Measurements from ENCODE around the gene STIP1.

The STIP1 gene

DNA sequence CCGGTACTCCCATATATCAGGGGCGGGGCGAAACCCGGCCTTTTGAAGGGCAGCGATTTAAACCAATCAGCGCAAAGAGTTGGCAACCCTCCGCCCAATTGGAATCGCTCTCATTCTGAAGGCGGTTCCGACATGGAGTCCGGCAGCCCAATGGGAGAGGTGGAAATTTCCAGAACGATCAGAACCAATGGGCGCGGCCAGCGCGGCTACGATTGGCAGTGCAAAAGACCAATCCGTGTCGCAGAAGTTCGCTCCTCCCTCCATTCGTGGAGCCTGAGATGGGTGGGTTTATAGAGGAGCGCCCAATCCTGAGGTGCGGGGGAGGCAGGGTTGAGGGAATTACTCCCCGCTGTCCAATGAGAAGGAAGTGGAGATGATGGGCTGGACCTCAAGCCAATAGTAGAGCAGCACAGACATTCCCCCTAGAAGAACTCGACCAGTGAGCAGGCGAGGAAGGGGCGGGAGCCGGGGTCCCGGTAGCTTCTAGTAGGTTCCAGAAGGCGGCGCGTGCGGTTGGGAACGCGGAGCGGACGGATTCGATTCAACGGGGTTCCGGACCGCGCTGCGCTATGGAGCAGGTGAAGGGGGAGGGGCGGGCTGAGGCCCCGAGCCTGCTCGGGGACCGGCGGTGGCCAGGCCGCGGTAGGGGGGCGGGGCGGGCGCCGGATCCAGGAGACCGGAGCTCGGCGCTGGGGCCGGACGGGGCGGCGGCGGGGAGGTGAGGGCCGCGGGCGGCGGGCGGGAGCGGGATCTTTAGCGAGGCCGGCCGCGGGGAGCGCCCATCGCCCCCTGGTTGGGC lies at the start of gene STIP1:
TSS of gene STIP1 (plus strand) at position 479 of the 799 bp plus-strand sequence. CDS start at position 570, 91 bp downstream.
- DNase-seq = peak; percentile 99

DNA sequence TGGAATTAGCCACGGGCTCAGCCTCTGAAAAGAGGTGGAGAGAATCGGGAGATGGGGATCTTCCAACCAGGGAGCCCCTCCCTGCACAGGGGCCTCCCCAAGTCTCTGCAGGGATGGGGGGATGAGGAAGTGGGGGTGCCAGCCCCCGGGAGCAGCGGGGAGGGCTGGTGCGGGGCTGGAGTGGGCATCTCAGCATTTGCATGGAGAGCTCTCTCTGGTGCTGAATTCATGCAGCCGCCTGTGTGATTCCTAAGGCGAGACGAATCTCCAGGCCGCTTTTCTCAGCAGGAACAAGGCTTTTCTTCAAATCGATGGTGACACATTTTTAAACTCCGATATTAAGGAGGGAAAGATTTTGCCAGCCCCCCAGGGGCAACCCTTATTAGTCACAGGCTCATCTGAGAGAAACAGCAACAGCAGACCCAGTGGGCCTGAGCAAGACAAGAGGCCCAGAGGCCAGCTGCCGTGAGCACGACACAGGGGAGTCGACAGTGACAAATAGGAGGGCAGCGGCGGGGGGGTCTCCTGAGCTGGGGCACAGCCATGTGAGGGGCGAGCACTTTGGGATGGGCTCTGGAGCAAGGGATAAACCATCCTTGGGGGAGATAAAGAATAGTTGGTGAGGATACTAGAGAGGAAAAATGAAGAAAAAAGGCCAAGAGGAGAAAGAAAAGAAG lies 49.1 kb upstream of the STIP1 start:
- DNase-seq = no peak

- no peak for DNase-seq
Measured at GRCh38 chr11:64138398-64138797, 47.6 kb upstream of the STIP1 start.

GRCh38 chr11:64139049-64139448 lies 46.9 kb upstream of the STIP1 start:
- DNase-seq = no peak

DNA sequence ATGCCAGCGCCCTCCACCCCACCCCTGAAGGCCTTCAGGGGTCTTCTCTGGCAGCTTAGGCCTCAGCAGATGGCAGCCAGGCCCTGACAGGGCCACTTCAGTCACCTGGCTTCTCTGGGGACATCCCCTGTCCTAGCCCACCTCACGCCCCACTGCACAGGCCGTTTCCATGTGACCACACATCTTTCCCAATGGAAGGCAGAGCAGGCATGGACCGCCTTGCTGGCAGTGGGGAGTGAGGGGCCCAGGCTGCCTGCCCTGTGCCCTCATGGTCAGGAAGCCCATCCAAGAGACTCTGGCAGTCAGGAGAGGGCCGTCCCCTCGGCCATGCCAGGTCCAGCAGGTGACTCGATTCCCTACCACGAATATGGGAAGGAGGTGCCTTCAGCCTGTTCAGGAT lies 45.9 kb upstream of the STIP1 start:
- no peak for DNase-seq

- no peak for DNase-seq
Measured at GRCh38 chr11:64141081-64141783, 44.7 kb upstream of the STIP1 start.

DNA sequence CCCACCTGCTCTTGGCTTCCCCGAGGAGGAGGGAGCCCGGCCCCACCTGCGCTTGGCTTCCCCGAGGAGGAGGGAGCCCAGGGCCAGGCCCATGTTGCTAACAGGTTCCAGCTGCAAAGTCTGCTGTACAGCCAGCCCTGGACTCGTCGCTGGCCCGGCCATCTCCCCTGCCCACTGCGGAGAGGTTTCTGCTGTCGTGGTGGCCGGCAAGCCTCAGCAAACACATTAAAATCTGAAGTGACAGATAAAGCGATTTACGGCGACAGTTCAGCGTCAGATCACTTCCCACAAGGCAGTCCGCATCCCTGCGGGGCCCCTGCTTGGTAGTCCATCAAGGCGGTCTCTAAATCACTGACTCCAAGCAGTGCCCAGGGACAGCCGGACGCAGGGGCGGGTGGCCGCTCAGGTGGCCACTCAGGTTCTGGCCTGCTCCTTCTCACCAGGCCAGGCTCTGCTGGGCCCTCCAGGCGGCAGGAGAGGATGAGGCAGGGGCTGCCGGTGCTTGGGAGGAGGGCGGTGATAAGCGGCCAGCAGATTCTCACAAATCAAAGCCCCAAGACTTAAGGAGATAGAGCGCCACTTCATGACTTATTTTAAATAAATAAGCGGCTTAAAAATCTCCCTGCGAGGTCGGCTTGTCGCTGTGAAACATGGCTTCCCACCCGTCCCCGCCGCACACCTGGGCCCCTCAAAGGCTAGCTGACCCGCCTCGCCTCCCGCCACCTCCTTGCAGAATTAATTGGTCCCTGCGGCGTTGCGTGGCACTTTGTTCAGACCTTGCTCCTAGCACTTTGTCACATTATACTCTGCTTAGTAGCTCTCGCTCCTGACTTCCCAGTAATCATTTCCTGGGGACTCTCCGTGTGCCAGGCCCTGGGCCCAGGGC lies 41.1 kb upstream of the STIP1 start:
- no peak for DNase-seq

GRCh38 chr11:64146036-64146955 lies 39.7 kb upstream of the STIP1 start:
- peak; percentile 61 for DNase-seq

DNA sequence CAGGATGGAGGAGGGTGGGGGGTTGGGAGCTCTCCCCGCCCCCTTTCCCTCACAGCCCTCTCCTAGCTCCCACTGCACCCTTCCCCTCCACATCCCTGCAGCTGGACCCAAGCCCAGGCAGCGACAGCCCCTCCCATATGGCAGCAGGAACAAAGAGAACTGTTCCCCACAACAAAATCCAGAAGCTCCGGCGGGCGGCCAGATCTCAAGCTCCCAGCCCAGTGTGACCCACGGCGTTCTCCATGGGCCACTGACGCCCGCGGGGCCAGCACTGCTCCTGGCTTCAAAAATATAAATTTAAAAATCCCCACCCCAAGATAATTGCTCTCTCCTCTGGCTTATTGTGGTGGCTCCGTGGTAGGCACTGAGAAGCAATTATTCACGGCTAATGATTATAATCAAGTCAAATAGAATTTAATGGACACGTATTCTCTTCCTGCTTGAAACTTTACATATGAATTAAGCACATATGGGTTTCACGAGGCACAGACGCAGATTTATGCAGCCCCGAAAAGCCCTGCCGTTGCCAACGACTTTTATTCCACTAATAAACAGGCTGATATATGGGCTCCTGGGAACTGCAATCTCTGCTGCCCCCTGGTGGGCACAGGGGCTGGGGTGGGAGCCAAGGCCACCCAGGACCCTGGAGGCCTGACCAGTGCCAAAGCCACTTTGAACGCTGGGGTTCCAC lies 37.6 kb upstream of the STIP1 start:
- peak; percentile 58 for DNase-seq

GRCh38 chr11:64148917-64149617 lies 36.9 kb upstream of the STIP1 start:
- DNase-seq = no peak

DNA sequence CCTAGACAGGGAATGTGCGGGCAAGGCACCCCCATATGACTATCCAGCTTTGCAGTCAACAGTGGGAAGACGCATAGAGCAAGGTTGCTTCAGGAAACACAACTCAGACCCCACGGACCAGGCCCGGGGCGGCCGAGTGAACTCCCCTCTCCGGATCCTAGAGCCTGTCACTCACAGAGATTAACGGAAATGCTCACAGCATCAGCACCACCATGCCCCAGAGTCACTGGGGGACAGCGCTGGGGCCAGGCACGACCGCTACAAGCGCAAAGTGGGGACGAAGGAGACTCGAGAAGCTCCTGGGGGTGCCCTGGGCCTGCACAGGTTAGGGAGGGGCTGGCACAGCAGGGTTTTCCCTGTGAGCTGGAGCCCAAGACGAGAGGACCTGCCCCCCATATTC lies 35.9 kb upstream of the STIP1 start:
- no peak for DNase-seq

- DNase-seq = no peak
Measured at GRCh38 chr11:64150481-64151239, 35.3 kb upstream of the STIP1 start.

- DNase-seq = no peak
Measured at GRCh38 chr11:64151337-64151736, 34.6 kb upstream of the STIP1 start.

- DNase-seq = peak; percentile 65
Measured at GRCh38 chr11:64152841-64153691, 32.9 kb upstream of the STIP1 start.

- DNase-seq = no peak
Measured at GRCh38 chr11:64153812-64154211, 32.2 kb upstream of the STIP1 start.

- no peak for DNase-seq
Measured at GRCh38 chr11:64156235-64157011, 29.5 kb upstream of the STIP1 start.

DNA sequence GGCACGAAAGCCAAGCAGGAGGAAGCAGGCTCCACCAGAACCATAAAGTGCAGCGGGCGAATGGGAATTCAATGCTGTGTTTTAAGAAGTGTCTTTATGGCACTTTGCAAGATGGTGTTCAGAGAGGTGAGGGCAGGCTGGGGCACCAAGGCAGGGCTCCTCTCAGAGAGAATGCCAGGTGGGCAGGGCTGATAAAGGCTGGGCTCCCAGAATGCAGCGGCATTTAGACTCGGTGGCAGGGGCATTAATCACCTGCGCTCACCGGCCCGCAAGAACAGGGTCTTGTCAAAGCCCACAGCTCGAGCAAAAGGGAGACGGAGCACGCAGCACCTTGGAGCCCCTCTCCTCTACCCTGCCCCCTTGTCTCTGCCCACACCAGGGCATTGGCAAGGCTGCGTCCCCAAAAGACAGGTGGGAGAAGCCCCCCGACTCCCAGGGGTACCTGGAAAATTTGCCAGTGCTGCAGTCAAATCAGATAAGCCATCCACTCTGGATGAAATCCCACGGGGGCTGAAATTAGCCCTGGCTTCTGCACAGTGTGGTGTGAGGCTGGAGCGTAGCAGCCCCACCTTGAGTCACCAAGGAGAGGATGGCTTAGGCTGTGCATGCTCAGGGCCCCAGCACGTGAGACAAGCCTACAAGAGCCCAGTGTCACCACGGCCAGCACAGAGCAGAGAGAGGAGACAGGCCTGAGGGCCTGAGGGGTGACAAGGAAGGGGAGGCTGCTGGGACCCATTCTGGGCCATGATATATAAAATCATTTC lies 28.2 kb upstream of the STIP1 start:
- DNase-seq = no peak

Data from stimulated activated CD4-positive, alpha-beta T cell treated with anti-CD3 and anti-CD28 coated beads, Interleukin-1b, Interleukin-23, amount 100 ng/mL, for 48 hours (primary cell).